GM12878 (cell line): ENCODE results near the gene ZBTB22. TPM values are rescaled to one million over a fixed set of nuclear protein-coding genes. Genes with fewer than 3 reads are reported as not detected.
"Not testable (repeated sequence)": the region's sequence is repeated elsewhere in the genome, so short reads cannot be mapped to it uniquely, and the experiment has no call there.

Experiments used
- ATAC-seq: fragments of 200-7000 bp; cut with Tn5 transposase; 3 replicates; pipeline ENCODE4 v1.9.1; 2020; ENCODE audit warnings: mild to moderate bottlenecking, moderate library complexity
- BruUV-seq: library from RNA; stranded (reverse); fragments of 400-500 nt; replicated peaks from 2 replicates; lab custom pipeline; 2021; lab: Mats Ljungman, UMichigan
- CTCF ChIA-PET: fragments of 300-600 bp; sonication (Branson Sonifier 250); formaldehyde crosslinking; extraction: SDS; loops from one replicate; lab custom pipeline; 2021; ENCODE audit warnings: inconsistent platforms; lab: Yijun Ruan, JAX
- POLR2A ChIA-PET: fragments of 350-600 bp; formaldehyde crosslinking; extraction: SDS; loops from one replicate; lab custom pipeline; 2021; ENCODE audit warnings: inconsistent platforms; lab: Charles Lee
- RAD21 ChIA-PET: fragments of 300-600 bp; sonication (Branson Sonifier 250); formaldehyde crosslinking; loops from one replicate; lab custom pipeline; 2023; ENCODE audit warnings: antibody characterized with exemption; ENCODE audit not compliant: unreplicated experiment; lab: Charles Lee
- SMC1A ChIA-PET: fragments of 300-600 bp; sonication (Branson Sonifier 250); formaldehyde crosslinking; loops from one replicate; lab custom pipeline; 2023; ENCODE audit not compliant: unreplicated experiment, uncharacterized antibody; lab: Charles Lee
- DNase-seq: peaks from one replicate; pipeline ENCODE4 v3.0.0-alpha.2; 2011; ENCODE audit warnings: low read depth, low spot score
- FAIRE-seq: peaks from 3 replicates; lab custom pipeline; 2011; peaks lifted over from hg19 to GRCh38; lab: Jason Lieb, UNC
- H2AFZ ChIP-seq: 2 replicates; pipeline ENCODE4 v1.6.0; 2011; ENCODE audit warnings: low read depth, low read length, control low read depth; ENCODE audit not compliant: control insufficient read depth
- H3K27ac ChIP-seq: 2 replicates; pipeline ENCODE4 v1.5.1; 2011; ENCODE audit warnings: control low read depth; ENCODE audit not compliant: control insufficient read depth, insufficient read depth
- H3K27me3 ChIP-seq, 2 experiments: replicated peaks in 1 of 2; 2 replicates each; pipeline versions ENCODE4 v1.6.0 to v1.6.1; 2011; ENCODE audit warnings: low read length in 1 of 2; ENCODE audit not compliant: control insufficient read depth in 2 of 2, insufficient read depth in 2 of 2
- H3K36me3 ChIP-seq, 2 experiments: 2 replicates each; pipeline ENCODE4 v1.5.1; 2011; ENCODE audit warnings: low read length in 1 of 2; ENCODE audit not compliant: control insufficient read depth in 2 of 2, insufficient read depth in 2 of 2
- H3K4me1 ChIP-seq: 2 replicates; pipeline ENCODE4 v1.6.1; 2011; ENCODE audit warnings: mild to moderate bottlenecking, low read length, moderate library complexity, mixed read lengths; ENCODE audit not compliant: control insufficient read depth, insufficient read depth
- H3K4me2 ChIP-seq: 2 replicates; pipeline ENCODE4 v1.6.0; 2011; ENCODE audit warnings: control low read depth; ENCODE audit not compliant: control insufficient read depth, insufficient read depth
- H3K4me3 ChIP-seq: fragments of 200-600 bp; sonication (generic); 2 replicates; pipeline ENCODE4 v1.5.1; 2016
- H3K79me2 ChIP-seq: 2 replicates; pipeline ENCODE4 v1.6.0; 2011; ENCODE audit warnings: low read length; ENCODE audit not compliant: control insufficient read depth, insufficient read depth
- H3K9ac ChIP-seq: 2 replicates; pipeline ENCODE4 v1.8.0; 2011; ENCODE audit warnings: low read length, control low read depth, mixed read lengths; ENCODE audit not compliant: control insufficient read depth, insufficient read depth
- H3K9me3 ChIP-seq: replicated peaks from 3 replicates; pipeline ENCODE4 v1.5.1; 2011; ENCODE audit warnings: mild to moderate bottlenecking, low read length; ENCODE audit not compliant: control insufficient read depth, insufficient read depth
- H4K20me1 ChIP-seq: 2 replicates; pipeline ENCODE4 v1.6.0; 2011; ENCODE audit not compliant: control insufficient read depth, insufficient read depth
- BCL3 ChIP-seq: IDR thresholded peaks from 2 replicates; pipeline ENCODE4 v1.6.1; 2011; ENCODE audit warnings: borderline replicate concordance, low read depth, mild to moderate bottlenecking, moderate library complexity, low read length; ENCODE audit not compliant: insufficient read depth, poor library complexity, severe bottlenecking
- BRCA1 ChIP-seq: IDR thresholded peaks from 2 replicates; pipeline ENCODE4 v1.6.1; 2011; ENCODE audit warnings: low read depth, low read length, improper control_type of control experiment
- CREM ChIP-seq: IDR thresholded peaks from 2 replicates; pipeline ENCODE4 v1.6.1; 2014; ENCODE audit warnings: antibody characterized with exemption, low read depth
- E2F8 ChIP-seq: fragments of 450-650 bp; IDR thresholded peaks from 2 replicates; pipeline ENCODE4 v1.6.1; 2018; ENCODE audit warnings: mild to moderate bottlenecking, low read depth, moderate library complexity; ENCODE audit not compliant: partially characterized antibody
- EZH2 ChIP-seq: IDR thresholded peaks from 2 replicates; pipeline ENCODE4 v1.6.1; 2012; ENCODE audit warnings: low read depth, mild to moderate bottlenecking, control low read depth, inconsistent platforms, low read length, borderline replicate concordance; ENCODE audit not compliant: control insufficient read depth
- FOS ChIP-seq: IDR thresholded peaks from 3 replicates; pipeline ENCODE4 v1.6.1; 2011; ENCODE audit warnings: borderline replicate concordance; ENCODE audit not compliant: insufficient read length; ENCODE audit errors: extremely low read depth
- HDAC2 ChIP-seq: fragments of 200-600 bp; sonication (generic); IDR thresholded peaks from 2 replicates; pipeline ENCODE4 v1.6.1; 2017
- JUND ChIP-seq: IDR thresholded peaks from 2 replicates; pipeline ENCODE4 v1.6.1; 2012; ENCODE audit warnings: low read depth, mild to moderate bottlenecking, low read length, improper control_type of control experiment, moderate library complexity
- MEF2B ChIP-seq: fragments of 450-650 bp; IDR thresholded peaks from 2 replicates; pipeline ENCODE4 v1.6.1; 2018; ENCODE audit warnings: mild to moderate bottlenecking, moderate library complexity; ENCODE audit not compliant: partially characterized antibody, poor library complexity, severe bottlenecking
- NBN ChIP-seq: fragments of 450-650 bp; IDR thresholded peaks from 2 replicates; pipeline ENCODE4 v1.6.1; 2016
- PAX5 ChIP-seq: IDR thresholded peaks from 2 replicates; pipeline ENCODE4 v1.6.1; 2011; ENCODE audit warnings: low read depth, low read length, borderline replicate concordance
- PML ChIP-seq: IDR thresholded peaks from 2 replicates; pipeline ENCODE4 v1.6.1; 2012; ENCODE audit warnings: low read length, inconsistent platforms
- RELA ChIP-seq: fragments of 450-650 bp; IDR thresholded peaks from 2 replicates; pipeline ENCODE4 v1.8.0; 2014; ENCODE audit warnings: borderline replicate concordance; ENCODE audit not compliant: partially characterized antibody
- RUNX3 ChIP-seq: IDR thresholded peaks from 2 replicates; pipeline ENCODE4 v1.6.1; 2012; ENCODE audit warnings: low read length, inconsistent platforms
- SMC3 ChIP-seq: IDR thresholded peaks from 2 replicates; pipeline ENCODE4 v1.6.1; 2011; ENCODE audit warnings: low read length, improper control_type of control experiment, borderline replicate concordance
- ZNF274 ChIP-seq: IDR thresholded peaks from one replicate; pipeline ENCODE4 v1.8.0; 2011; ENCODE audit not compliant: insufficient read length, insufficient read depth
- ZSCAN29 ChIP-seq: fragments of 450-650 bp; IDR thresholded peaks from 2 replicates; pipeline ENCODE4 v1.6.1; 2017; ENCODE audit warnings: mild to moderate bottlenecking, moderate library complexity
- WGBS: methylation state at CpG from one replicate; pipeline ENCODE4 v1.1.6; 2016; ENCODE audit warnings: low lambda C conversion rate; ENCODE audit not compliant: insufficient replicate concordance, insufficient coverage; ENCODE audit errors: missing lambda C conversion rate; 5-methylcytosine and 5-hydroxymethylcytosine counted together
- in situ Hi-C: fragments of 300-500 bp; cut with MboI; formaldehyde crosslinking; loops from 9 replicates; pipeline ENCODE4 v1.14.3; 2018; ENCODE audit warnings: mixed read lengths
- intact Hi-C: fragments of 100-400 bp; cut with micrococcal nuclease; formaldehyde crosslinking; loops from one replicate; pipeline ENCODE4 v1.14.2; 2022; ENCODE audit not compliant: unreplicated experiment
- polyA plus RNA-seq, 11 experiments: library from polyadenylated mRNA; depleted of rRNA in 4 of 11; unstranded in 6 of 11; stranded (reverse) in 5 of 11; fragments of >200 nt; fragmentation: Nextera tagmentation in 4 of 11; fragmentation: Illumina TruSeq in 1 of 11; extraction: Ambion mirVana in 4 of 11; extraction: Trizol in 1 of 11; gene quantifications; 1 replicate in 1 of 11; 2 replicates in 10 of 11; pipeline versions ENCODE4 v1.2.1 to v1.2.3, GENCODE V29; 2011 to 2016; ENCODE audit warnings: inconsistent platforms in 2 of 11, missing spikeins in 2 of 11, low read depth in 1 of 11
- total RNA-seq, 4 experiments: library from RNA; depleted of rRNA in 3 of 4; stranded (reverse); fragments of >200 nt in 3 of 4; fragmentation: Illumina TruSeq in 1 of 4; extraction: Trizol in 1 of 4; gene quantifications; 2 replicates each; pipeline versions ENCODE4 v1.2.1 to v1.2.3, GENCODE V29; 2013 to 2021

Gene ZBTB22
- total and polyA plus RNA-seq, 10 of the 15 experiments (the other 5 are each of a cell fraction or from before 2014, with no cell fraction given) = 0.11 to 9.9 (median 4.8) TPM

- H3K4me1 ChIP-seq = no peaks in the 10 kb centered on the region
- H3K4me3 ChIP-seq = no peak overlapping the region
- ATAC-seq (no peak), FAIRE-seq (no peak), DNase-seq (no peak)
- H3K9me3 ChIP-seq = no peaks in the 10 kb centered on the region
- H3K36me3 ChIP-seq = no peaks in the 10 kb centered on the region
- intact Hi-C loops (no loop called here), in situ Hi-C loops (no loop called here)
- no peak overlapping the region for H3K27ac ChIP-seq
- no peak overlapping the region for H3K4me2 ChIP-seq
- no peak overlapping the region for H2AFZ ChIP-seq
- 35% methylated on average over 3 of the region's 3 CpGs for WGBS
- ChIA-PET RAD21 (no interaction called here), SMC1A (no interaction called here), CTCF (no interaction called here), POLR2A (interaction anchor here (0.6 kb wide), 1 partner anchor 11 kb away, joined by 3 read pairs; no protein-coding TSS in a partner anchor)
- H3K79me2 ChIP-seq = no peaks in the 10 kb centered on the region
- no peaks in the 10 kb centered on the region for H3K27me3 ChIP-seq
- BruUV-seq = no TSS peak
- H4K20me1 ChIP-seq = no peaks in the 10 kb centered on the region
- no peak overlapping the region for H3K9ac ChIP-seq
- no peak for TF ChIP-seq MEF2B
- no peak for TF ChIP-seq ZNF274
- no peak for TF ChIP-seq HDAC2
- TF ChIP-seq RELA = no peak
- no peak for TF ChIP-seq JUND
- TF ChIP-seq NBN = no peak
- no peak for TF ChIP-seq PML
- TF ChIP-seq ZSCAN29 = no peak
- no peak for TF ChIP-seq SMC3
- TF ChIP-seq RUNX3 = no peak
- TF ChIP-seq CREM = no peak
- no peak for TF ChIP-seq EZH2
- no peak for TF ChIP-seq BCL3
- no peak for TF ChIP-seq BRCA1
- TF ChIP-seq FOS = no peak
- no peak for TF ChIP-seq PAX5
- no peak for TF ChIP-seq E2F8
Observed at GRCh38 chr6:33356295-33356694, 38.8 kb upstream of the ZBTB22 start.

- H2AFZ ChIP-seq, H3K4me3 ChIP-seq, RAD21 ChIA-PET, FAIRE-seq, H3K9me3 ChIP-seq, BruUV-seq, H4K20me1 ChIP-seq, intact Hi-C loops, SMC1A ChIA-PET, in situ Hi-C loops, H3K9ac ChIP-seq, H3K4me1 ChIP-seq, H3K36me3 ChIP-seq, H3K27me3 ChIP-seq, H3K27ac ChIP-seq, H3K4me2 ChIP-seq, H3K79me2 ChIP-seq, ATAC-seq, DNase-seq: not testable (repeated sequence)
- WGBS = 33% methylated on average over 6 of the region's 6 CpGs
- ChIA-PET POLR2A (interaction anchor here (0.6 kb wide), 1 partner anchor 10 kb away, joined by 3 read pairs; no protein-coding TSS in a partner anchor), CTCF (interaction anchor here (2.1 kb wide), 1 partner anchor 11 kb away, joined by 6 read pairs; no protein-coding TSS in a partner anchor)
Observed at GRCh38 chr6:33355860-33356259, 38.3 kb upstream of the ZBTB22 start.
